ENCODE measurements around the gene RP9.

The RP9 gene

GRCh38 chr7:33054261-33054964 is 54.8 kb downstream of the RP9 start:
- no peak for TF ChIP-seq CTCF (conservative IDR thresholded peaks at IDR 0.05; ENCODE audit: low read depth, low read length)
- no peak for DNase-seq (ENCODE audit: low read depth)
- no peak overlapping the region for H3K4me3 ChIP-seq (ENCODE audit: low read depth, low read length)

- TF ChIP-seq CTCF (conservative IDR thresholded peaks at IDR 0.05; ENCODE audit: low read depth, low read length), result no peak
- no peak overlapping the region for H3K4me3 ChIP-seq (ENCODE audit: low read depth, low read length)
- DNase-seq (ENCODE audit: low read depth), result no peak
Observed at GRCh38 chr7:33053721-33054120, 55.5 kb downstream of the RP9 start.

GRCh38 chr7:33050535-33051318 is 58.5 kb downstream of the RP9 start:
- peak; percentile 72 for TF ChIP-seq CTCF (conservative IDR thresholded peaks at IDR 0.05; ENCODE audit: low read depth, low read length)
- DNase-seq (ENCODE audit: low read depth), result peak; percentile 74
- H3K4me3 ChIP-seq (ENCODE audit: low read depth, low read length), result no peak overlapping the region

- TF ChIP-seq CTCF (conservative IDR thresholded peaks at IDR 0.05; ENCODE audit: low read depth, low read length), result no peak
- no peak overlapping the region for H3K4me3 ChIP-seq (ENCODE audit: low read depth, low read length)
- DNase-seq (ENCODE audit: low read depth), result no peak
Observed at GRCh38 chr7:33048704-33049103, 60.5 kb downstream of the RP9 start.

- H3K4me3 ChIP-seq (ENCODE audit: low read depth, low read length), result no peak overlapping the region
- no peak for DNase-seq (ENCODE audit: low read depth)
- TF ChIP-seq CTCF (conservative IDR thresholded peaks at IDR 0.05; ENCODE audit: low read depth, low read length), result no peak
Observed at GRCh38 chr7:33048257-33048656, 60.9 kb downstream of the RP9 start.

GRCh38 chr7:33044986-33045385 is 64.2 kb downstream of the RP9 start:
- H3K4me3 ChIP-seq (ENCODE audit: low read depth, low read length), result no peak overlapping the region
- no peak for DNase-seq (ENCODE audit: low read depth)
- no peak for TF ChIP-seq CTCF (conservative IDR thresholded peaks at IDR 0.05; ENCODE audit: low read depth, low read length)

All from choroid plexus epithelial cell (primary cell).